ENCODE measurements around the gene CEBPZ. TPM values are rescaled to one million over a fixed set of nuclear protein-coding genes. Genes with fewer than 3 reads are reported as not detected.

The CEBPZ gene
- total RNA-seq, 2 donors from 2014 or later = 39.8 to 72.2 TPM

DNA sequence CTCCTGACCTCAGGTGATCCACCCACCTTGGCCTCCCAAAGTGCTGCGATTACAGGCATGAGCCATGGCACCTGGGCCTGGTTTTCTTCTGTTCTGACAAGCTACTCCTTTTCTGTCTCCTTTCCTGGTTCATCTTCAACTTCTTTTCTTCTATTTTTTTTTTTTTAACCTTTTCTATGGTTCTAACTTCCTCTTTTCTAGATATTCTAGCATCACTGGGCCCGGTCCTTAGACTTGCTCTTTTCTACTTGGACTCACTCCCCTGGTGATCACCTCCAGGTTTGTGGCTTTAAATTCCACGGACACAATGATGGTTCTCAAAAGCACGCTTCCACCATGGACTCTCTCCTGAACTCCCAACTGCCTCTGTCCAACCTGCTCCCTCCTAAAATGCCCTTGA, 76.6 kb downstream of the CEBPZ start:
- H3K9me3 ChIP-seq (ENCODE audit: control insufficient read depth, low read length, poor library complexity, severe bottlenecking) = no peaks in the 10 kb centered on the region
- DNase-seq = no peak
- peaks cover 8% of the 10 kb centered on the region for H3K36me3 Mint-ChIP-seq (ENCODE audit: low read depth)
- H3K4me1 Mint-ChIP-seq = peaks cover 45% of the 10 kb centered on the region
- peak overlapping the region; percentile 98 for H3K4me3 Mint-ChIP-seq
- H3K27ac Mint-ChIP-seq = peak overlapping the region; percentile 96
- no peak for ATAC-seq
- no peaks in the 10 kb centered on the region for H3K27me3 Mint-ChIP-seq

- no peaks in the 10 kb centered on the region for H3K9me3 ChIP-seq (ENCODE audit: control insufficient read depth, low read length, poor library complexity, severe bottlenecking)
- ATAC-seq (no peak), DNase-seq (no peak)
- H3K36me3 Mint-ChIP-seq (ENCODE audit: low read depth) = peaks cover 8% of the 10 kb centered on the region
- H3K4me3 Mint-ChIP-seq = no peak overlapping the region
- H3K27ac Mint-ChIP-seq = peak overlapping the region; percentile 12
- peaks cover 47% of the 10 kb centered on the region for H3K4me1 Mint-ChIP-seq
- H3K27me3 Mint-ChIP-seq = no peaks in the 10 kb centered on the region
Measured at GRCh38 chr2:37153224-37153623, 78.2 kb downstream of the CEBPZ start.

Other genes starting within 250 kb of the CEBPZ start
- gene HEATR5B, start 147.2 kb downstream of the CEBPZ start, total RNA-seq = 10 to 100 TPM; 30.0 to 37.6 TPM
- 1 to 10 TPM; 7.2 to 7.7 TPM for gene GPATCH11, start 147.1 kb downstream of the CEBPZ start, total RNA-seq
- 10 to 100 TPM; 27.0 to 40.3 TPM for gene EIF2AK2, start 74.6 kb downstream of the CEBPZ start, total RNA-seq
- gene SULT6B1, start 42.9 kb downstream of the CEBPZ start, total RNA-seq = not detected
- 10 to 100 TPM; 23.2 to 24.1 TPM for gene CEBPZOS, start 35.1 kb downstream of the CEBPZ start, total RNA-seq
- 10 to 100 TPM; 22.3 to 23.2 TPM for gene NDUFAF7, start 62 bp upstream of the CEBPZ start, total RNA-seq
- gene PRKD3, start 93.2 kb upstream of the CEBPZ start, total RNA-seq = 10 to 100 TPM; 25.4 to 27.0 TPM
- 1 to 10 TPM in 1 of 2 donors, under 1 TPM in 1; 0.78 to 1.0 TPM for gene QPCT, start 113.0 kb upstream of the CEBPZ start, total RNA-seq

All from T-helper 17 cell (primary cell).